SKM-1 (cell line): ENCODE measurements around the gene WEE1.
"Not testable (repeated sequence)": the region's sequence is repeated elsewhere in the genome, so short reads cannot be mapped to it uniquely, and the experiment has no call there.

ENCODE experiments used
- DNase-seq: peaks from one replicate; lab custom pipeline; 2025; ENCODE audit not compliant: unreplicated experiment; lab: John Stamatoyannopoulos, UW

The WEE1 gene

DNA sequence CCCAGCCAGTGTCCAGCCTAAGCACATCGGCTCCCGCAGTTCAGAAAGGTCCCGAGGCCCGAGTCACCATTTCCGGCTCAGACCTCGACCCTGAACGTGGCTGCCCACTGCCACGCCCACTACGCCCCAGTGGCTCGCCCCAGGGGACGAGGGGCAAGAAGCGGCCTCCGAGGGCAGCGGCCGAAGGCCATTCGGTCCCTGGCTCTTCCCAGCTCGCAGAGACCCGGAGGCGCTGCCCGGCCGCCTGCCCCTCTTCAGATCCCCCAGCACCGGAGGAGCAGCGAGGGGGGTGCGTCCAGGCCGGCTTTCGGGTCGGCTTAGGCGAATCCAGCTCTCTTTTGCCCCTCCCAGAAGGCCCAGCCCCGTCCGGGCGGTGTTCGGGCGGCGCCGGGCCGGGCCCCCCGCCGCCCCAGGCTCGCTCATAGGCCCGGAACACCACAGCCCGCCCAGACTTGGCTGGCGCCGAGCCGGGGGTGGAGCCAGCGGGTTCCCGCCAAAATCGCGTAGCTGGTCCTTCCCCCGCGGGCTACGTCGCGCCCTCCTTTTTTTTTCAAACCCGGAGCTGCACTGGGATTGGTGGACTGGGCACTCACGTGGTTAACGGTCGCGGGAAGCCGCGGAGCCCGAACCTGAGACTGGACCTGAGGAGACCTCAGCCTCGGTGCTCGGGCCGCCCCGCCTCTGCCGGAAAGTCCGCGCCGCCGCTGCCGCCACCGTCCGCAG, at the start of gene WEE1:
Gene WEE1 (plus strand): TSS at position 619 of the 723 bp plus-strand sequence. CDS start 264 bp downstream, outside the sequence.
- peak; percentile 92 for DNase-seq

DNA sequence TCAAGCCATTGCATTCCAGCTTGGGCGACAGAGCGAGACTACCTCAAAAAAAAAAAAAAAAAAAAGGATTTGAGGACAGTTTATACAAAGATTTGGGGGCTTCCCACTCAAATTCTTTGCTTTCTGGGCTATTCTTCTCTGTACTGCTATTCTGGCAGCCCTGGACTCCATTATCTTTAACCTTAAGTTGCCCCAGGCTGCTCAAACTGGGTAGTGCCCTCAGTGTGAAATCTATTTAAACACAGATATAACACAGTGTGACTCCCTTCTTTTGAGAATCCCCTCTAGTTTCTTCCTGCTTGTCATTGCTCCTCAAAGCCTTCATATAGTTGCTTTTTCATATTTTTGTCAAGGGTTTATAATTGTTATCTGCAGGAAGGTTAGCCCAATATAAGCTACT, 49.5 kb upstream of the WEE1 start:
- no peak for DNase-seq

GRCh38 chr11:9525116-9525515, 48.4 kb upstream of the WEE1 start:
- DNase-seq = no peak

DNA sequence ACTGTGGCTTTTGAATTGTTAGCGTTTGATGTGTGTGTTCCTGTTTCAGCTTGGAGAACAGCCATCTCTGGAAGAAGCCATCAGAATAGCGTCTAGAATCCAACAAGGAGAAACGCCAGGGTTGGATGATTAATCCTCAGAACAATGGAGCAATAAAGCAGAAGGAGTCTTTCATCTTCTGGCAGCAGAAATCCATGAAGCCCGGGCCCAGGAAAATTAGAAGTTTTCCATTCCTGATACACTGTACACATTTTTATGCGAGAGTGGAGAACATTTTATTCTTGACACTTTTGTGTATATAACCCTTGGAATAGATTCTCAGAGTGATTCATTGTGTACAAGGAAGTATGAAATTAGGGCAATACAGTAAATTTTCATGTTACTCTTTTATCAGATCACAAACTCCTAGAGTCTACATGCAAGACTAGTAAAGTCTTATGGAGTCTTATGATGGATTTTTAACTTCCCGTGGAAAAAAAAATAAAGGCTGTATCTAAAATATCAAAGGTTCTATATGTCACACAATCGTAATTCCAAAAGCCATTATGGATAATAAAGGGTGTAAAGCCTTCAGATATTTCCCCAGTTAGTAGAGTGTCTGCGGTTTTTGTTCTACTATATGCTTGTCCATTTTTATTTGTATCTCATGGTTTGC, 45.9 kb upstream of the WEE1 start:
- no peak for DNase-seq

DNA sequence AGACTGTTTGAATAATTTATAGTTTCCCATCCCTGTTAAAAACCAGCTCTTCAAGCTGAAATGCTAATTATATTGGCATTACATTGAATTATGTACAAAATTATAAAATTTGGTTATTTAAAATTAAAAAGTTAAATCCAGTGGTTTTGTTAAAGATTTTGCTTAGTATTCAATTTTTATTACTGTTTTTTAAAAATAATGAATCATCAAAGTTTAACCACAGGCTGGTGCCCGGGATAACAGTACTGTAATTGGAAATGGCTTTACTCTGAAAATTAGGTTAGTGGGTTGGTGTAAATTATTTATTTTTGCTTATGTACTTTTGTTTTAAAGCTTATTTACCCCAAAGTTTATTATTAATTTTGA, 45.4 kb upstream of the WEE1 start:
- no peak for DNase-seq

- DNase-seq = no peak
Observed at GRCh38 chr11:9528573-9529333, 44.7 kb upstream of the WEE1 start.

- no peak for DNase-seq
Observed at GRCh38 chr11:9529334-9529650, 44.2 kb upstream of the WEE1 start.

DNA sequence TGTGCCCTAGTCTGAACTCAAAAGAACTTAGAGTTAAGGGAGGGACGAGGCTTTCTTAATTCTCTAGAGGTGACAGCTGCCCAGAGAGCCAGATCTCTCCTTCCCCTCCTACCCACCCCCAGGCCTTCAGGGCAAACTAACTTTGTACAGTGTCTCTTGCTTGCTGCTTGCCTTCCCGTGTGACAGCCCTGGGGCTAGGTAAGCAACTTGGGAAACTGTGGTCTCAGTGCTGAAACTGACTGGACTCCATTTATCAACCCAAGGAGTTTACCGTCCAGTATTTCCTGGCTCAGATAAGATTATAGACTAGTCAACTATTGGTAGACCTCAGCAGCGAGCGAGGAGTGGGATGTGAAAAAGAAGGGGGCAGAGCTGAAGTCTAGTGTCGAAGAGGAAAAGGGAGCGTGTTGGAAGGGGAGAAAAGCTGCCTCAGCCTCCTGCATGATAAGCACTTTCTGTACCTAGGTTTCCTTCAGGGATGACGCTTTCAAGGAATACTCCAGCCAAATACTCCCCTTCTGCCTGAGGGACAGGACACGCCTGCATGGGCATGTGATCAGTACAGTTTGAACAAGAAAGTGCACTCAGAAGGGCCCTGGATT, 43.3 kb upstream of the WEE1 start:
- DNase-seq = no peak

DNA sequence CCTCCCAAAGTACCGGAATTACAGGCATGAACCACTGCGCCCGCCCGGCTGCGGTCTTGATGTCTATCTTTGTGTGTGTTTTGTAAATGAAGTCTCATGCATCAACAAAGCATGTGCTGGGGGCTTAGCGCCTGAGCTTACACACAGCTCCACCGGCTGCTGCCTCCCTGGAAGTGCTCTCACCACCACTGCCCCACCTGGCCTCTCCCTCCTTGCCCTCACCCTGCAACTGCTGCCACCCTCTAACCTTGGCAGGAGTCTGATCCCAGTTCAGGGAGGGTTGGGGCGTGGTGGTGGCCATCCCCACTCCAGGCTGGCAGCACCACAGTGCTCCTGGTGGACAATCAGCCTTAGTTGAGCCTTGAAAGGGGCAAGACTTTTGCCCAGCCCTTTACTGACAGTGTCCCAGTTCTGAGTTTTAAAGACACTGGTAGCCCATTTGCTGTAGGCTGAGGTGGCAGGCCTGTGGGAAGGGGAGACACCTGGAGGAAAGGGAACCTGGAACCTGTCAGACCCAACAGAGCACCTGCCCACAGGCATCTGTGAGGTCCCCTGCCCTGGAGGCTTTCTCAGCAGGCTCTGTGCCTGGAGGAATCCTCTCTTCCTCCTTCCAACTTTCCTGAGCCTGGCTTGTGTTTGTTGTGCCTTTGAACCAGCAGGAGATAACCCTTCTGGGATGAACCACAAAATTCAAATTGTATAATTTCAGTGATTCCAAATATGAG, 42.4 kb upstream of the WEE1 start:
- no peak for DNase-seq

DNA sequence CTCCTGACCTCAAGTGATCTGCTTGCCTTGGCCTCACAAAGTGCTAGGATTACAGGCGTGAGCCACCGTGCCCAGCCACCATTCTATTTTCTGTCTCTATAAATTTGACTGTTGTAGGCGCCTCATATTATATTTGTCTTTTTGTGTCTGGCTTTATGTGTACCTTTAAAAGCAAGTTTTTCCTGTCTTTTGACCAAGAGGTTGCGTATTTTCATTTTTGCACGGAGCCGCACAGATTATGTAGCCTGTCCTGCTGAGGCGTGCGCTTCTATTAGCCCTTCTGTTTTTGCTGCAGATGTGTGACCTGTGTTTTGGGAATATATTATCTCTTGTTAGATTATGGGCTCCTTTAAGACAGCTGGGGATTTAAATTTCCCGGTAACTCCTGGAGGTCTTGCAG, 40.4 kb upstream of the WEE1 start:
- no peak for DNase-seq

DNA sequence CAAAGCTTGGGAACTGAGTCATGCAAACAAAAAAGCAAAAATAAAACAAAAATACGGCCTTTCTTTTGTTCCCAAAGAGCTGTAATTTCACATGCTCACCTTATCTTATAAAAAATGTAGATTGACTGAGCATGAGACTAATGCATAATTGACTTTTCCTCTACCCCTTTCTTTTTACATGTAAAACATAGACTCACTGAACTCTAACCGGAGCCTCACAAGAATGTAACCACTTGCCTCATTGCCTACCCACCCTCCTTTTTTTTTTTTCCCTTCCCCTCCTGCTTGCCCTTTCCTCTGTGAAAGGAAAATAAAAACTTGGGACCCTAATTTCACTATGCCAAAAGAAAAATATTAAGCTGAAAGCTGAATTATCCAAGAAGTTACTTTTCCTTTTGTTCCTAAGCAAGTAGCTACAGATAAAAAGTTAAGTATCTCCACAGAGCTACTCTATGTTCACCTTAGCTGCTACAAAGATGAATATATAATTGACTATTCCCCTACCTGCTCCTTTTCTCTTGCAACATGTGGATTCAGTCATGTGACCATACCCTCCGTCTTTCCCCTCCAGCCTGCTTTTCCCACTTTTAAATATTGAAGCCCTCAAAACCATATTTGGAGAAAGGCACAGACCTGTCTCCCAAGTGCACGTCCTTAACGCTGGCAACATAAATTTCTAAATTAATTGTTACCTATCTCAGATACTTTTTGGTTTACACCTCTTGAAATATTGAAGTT, 39.6 kb upstream of the WEE1 start:
- DNase-seq = no peak

DNA sequence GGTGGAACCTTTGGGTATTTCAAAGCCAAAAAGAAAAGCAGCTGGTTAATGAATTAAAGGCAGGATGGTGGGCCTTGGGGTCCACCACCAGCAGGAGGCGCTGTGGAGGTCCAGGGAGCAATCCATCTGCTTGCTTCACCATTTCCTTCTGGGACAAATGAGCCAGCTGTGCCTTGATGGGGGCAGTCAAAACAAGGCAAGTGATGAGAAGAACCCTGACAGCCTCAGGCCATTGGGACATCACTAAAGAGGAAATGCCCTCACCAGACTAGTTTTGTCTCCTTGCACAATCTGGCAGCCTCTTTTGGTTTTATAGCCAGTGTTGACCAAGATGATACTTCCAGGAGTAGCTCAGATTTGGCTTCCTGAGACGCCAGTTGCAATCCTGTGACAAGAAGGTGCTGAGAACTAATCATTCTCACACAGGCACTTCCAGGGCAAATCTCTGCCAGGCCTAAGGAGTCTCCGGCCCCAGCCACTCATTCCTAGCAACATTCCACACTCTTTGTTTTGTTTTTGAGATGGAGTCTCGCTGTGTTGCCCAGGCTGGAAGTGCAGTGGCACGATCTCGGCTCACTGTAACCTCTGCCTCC, 38.2 kb upstream of the WEE1 start:
- peak; percentile 80 for DNase-seq

GRCh38 chr11:9538548-9538947, 34.9 kb upstream of the WEE1 start:
- no peak for DNase-seq

- DNase-seq = not testable (repeated sequence)
Observed at GRCh38 chr11:9549216-9549615, 24.3 kb upstream of the WEE1 start.

- no peak for DNase-seq
Observed at GRCh38 chr11:9550191-9550628, 23.3 kb upstream of the WEE1 start.

GRCh38 chr11:9561279-9561982, 12.0 kb upstream of the WEE1 start:
- DNase-seq = no peak

DNA sequence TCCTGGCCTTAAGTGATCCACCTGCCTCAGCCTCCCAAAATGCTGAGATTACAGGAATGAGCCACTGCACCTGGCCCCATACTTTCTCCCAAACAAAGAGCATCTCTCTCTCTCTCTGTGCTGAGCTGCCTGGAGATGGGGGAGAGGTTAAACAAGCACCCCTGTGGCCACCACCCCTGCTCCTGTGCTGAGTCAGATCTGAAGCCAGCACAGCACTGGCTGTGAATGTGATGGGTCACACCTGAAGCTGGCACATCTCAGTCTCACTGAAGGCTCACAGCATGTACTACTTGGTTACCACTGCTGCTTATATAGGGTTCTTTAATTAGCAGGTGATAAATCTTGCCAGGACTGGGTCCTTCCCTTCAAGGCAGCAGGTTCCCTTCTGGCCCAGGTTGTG, 10.8 kb upstream of the WEE1 start:
- no peak for DNase-seq

DNA sequence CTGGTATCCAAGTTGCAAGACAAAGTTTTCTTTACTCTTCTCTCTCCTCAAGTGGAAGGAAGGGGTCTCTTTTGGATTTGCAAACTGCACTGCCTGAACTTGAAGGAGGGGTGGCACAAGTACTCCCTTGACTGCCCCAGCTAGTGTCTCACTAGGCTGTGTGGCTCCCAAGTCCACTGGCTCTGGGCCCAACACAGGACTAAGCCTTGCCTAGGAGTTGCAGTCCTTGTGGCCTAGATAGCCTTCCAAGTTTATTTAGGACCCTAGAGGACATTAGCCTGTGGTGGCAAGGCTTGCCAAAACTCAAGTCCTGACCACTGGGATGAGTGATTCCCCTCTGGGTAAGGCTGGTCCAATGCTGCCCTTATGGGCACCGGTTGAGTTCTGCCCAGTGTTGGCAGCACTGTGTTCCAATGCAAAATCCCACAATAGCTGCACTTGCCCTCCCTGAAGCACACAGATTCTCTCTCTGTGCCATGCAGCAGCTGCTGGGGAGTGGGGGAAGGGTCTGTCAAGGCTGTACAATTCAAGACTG, 10.2 kb upstream of the WEE1 start:
- no peak for DNase-seq
